Parathyroid adenoma (tissue), 2 donors: ENCODE measurements around the gene ADAMTSL4.

Experiments
- H2AFZ ChIP-seq: fragments of 300-600 bp; sonication (generic); one replicate; pipeline ENCODE4 v1.7.0; 2017; ENCODE audit warnings: antibody characterized with exemption, mild to moderate bottlenecking
- H3K27ac ChIP-seq: fragments of 300-600 bp; sonication (generic); one replicate; pipeline ENCODE4 v1.7.0; 2017
- H3K27me3 ChIP-seq: fragments of 300-600 bp; sonication (generic); one replicate; pipeline ENCODE4 v1.7.0; 2017; ENCODE audit warnings: low read length; ENCODE audit not compliant: control insufficient read depth, insufficient read depth
- H3K36me3 ChIP-seq: fragments of 300-600 bp; sonication (generic); one replicate; pipeline ENCODE4 v1.7.0; 2017; ENCODE audit warnings: low read length; ENCODE audit not compliant: control insufficient read depth, insufficient read depth
- H3K4me1 ChIP-seq: fragments of 300-600 bp; sonication (generic); one replicate; pipeline ENCODE4 v1.7.0; 2017; ENCODE audit warnings: control low read depth
- H3K4me2 ChIP-seq: fragments of 300-600 bp; sonication (generic); one replicate; pipeline ENCODE4 v1.7.0; 2017; ENCODE audit warnings: low read length
- H3K4me3 ChIP-seq: fragments of 300-600 bp; sonication (generic); one replicate; pipeline ENCODE4 v1.7.0; 2017; ENCODE audit warnings: low read depth, low read length
- H3K79me2 ChIP-seq: fragments of 300-600 bp; sonication (generic); one replicate; pipeline ENCODE4 v1.7.0; 2017; ENCODE audit warnings: control low read depth
- H3K9ac ChIP-seq: fragments of 300-600 bp; sonication (generic); one replicate; pipeline ENCODE4 v1.7.0; 2017; ENCODE audit warnings: mild to moderate bottlenecking
- H3K9me3 ChIP-seq: fragments of 300-600 bp; sonication (generic); one replicate; pipeline ENCODE4 v1.7.0; 2017; ENCODE audit warnings: low read length; ENCODE audit not compliant: control insufficient read depth
- TF ChIP-seq, protein P1 (sequence below): fragments of 300-600 bp; sonication (generic); IDR thresholded peaks from one replicate; pipeline ENCODE4 v1.7.0; 2017; ENCODE audit warnings: antibody characterized with exemption, mild to moderate bottlenecking
- donor health status: primary hyperparathyroidism.

ADAMTSL4 gene

DNA sequence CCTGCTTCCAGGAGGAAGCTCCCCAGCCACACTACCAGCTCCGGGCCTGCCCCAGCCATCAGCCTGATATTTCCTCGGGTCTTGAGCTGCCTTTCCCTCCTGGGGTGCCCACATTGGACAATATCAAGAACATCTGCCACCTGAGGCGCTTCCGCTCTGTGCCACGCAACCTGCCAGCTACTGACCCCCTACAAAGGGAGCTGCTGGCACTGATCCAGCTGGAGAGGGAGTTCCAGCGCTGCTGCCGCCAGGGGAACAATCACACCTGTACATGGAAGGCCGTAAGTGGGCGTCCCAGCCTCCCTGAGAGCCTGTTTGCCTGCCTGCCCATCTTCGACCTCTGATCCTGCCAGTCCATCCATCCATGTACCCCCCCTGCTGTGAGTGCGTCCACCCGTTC lies 37.7 kb upstream of the ADAMTSL4 start:
- H3K4me2 ChIP-seq, result no peak overlapping the region
- H3K79me2 ChIP-seq, result no peaks in the 10 kb centered on the region
- no peak overlapping the region for H3K27ac ChIP-seq
- TF ChIP-seq, protein P1, sequence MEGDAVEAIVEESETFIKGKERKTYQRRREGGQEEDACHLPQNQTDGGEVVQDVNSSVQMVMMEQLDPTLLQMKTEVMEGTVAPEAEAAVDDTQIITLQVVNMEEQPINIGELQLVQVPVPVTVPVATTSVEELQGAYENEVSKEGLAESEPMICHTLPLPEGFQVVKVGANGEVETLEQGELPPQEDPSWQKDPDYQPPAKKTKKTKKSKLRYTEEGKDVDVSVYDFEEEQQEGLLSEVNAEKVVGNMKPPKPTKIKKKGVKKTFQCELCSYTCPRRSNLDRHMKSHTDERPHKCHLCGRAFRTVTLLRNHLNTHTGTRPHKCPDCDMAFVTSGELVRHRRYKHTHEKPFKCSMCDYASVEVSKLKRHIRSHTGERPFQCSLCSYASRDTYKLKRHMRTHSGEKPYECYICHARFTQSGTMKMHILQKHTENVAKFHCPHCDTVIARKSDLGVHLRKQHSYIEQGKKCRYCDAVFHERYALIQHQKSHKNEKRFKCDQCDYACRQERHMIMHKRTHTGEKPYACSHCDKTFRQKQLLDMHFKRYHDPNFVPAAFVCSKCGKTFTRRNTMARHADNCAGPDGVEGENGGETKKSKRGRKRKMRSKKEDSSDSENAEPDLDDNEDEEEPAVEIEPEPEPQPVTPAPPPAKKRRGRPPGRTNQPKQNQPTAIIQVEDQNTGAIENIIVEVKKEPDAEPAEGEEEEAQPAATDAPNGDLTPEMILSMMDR, result no peak
- no peak overlapping the region for H3K9ac ChIP-seq
- no peaks in the 10 kb centered on the region for H3K36me3 ChIP-seq
- H3K4me3 ChIP-seq, result no peak overlapping the region
- H3K27me3 ChIP-seq, result no peaks in the 10 kb centered on the region
- H2AFZ ChIP-seq, result no peak overlapping the region
- no peaks in the 10 kb centered on the region for H3K4me1 ChIP-seq
- no peaks in the 10 kb centered on the region for H3K9me3 ChIP-seq

DNA sequence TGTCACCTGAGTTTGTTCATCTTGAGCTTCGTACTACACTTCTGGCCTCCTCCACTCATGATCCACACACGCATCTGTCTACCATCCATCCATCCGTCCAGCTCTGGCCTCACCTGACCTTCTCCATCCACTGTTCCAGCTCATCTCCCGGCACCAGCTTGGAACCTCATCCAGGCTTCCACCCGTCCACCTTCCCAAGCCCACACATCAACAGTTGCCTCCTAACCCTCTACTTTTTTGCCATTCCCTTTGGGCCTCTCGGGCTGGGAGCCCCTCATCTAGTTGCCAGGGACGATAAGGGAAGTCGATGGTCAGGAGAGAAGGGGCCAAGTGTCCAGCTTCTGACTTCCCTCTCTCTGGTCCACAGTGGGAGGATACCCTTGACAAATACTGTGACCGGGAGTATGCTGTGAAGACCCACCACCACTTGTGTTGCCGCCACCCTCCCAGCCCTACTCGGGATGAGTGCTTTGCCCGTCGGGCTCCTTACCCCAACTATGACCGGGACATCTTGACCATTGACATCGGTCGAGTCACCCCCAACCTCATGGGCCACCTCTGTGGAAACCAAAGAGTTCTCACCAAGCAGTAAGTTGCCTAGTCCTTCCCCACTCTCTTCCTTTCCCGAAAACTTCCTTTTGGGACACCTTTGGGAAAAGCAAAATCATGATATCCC lies 37.1 kb upstream of the ADAMTSL4 start:
- TF ChIP-seq, protein P1, result no peak
- H3K27me3 ChIP-seq, result no peaks in the 10 kb centered on the region
- no peak overlapping the region for H3K4me3 ChIP-seq
- H3K79me2 ChIP-seq, result no peaks in the 10 kb centered on the region
- no peaks in the 10 kb centered on the region for H3K9me3 ChIP-seq
- no peak overlapping the region for H3K27ac ChIP-seq
- H3K4me2 ChIP-seq, result no peak overlapping the region
- H3K9ac ChIP-seq, result no peak overlapping the region
- H3K4me1 ChIP-seq, result no peaks in the 10 kb centered on the region
- H2AFZ ChIP-seq, result no peak overlapping the region
- H3K36me3 ChIP-seq, result no peaks in the 10 kb centered on the region

DNA sequence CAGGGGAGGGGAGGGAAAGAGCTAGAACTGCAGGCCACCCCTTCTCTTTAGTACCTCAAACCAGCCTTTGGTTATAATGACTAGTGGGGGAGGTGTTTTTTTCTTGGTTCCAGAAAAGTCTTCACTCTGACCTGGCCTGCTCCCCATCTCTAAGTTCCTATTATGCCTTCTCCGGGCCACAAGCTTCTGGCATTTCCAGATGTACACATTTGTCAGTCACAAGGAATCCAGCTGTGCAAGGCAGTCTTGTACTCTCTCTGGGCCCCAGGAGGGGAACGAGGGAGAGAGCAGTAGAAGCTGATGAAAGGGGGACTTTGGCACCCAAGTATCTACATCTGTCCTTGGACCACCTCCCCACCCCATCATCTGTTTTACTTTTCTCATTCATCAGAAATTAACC lies 36.4 kb upstream of the ADAMTSL4 start:
- Histone ChIP-seq H3K9ac (no peak overlapping the region), H2AFZ (no peak overlapping the region), H3K27me3 (no peaks in the 10 kb centered on the region), H3K4me3 (no peak overlapping the region), H3K9me3 (no peaks in the 10 kb centered on the region), H3K36me3 (no peaks in the 10 kb centered on the region), H3K4me1 (no peaks in the 10 kb centered on the region), H3K4me2 (no peak overlapping the region), H3K79me2 (no peaks in the 10 kb centered on the region), H3K27ac (no peak overlapping the region)
- TF ChIP-seq, protein P1, result no peak

DNA sequence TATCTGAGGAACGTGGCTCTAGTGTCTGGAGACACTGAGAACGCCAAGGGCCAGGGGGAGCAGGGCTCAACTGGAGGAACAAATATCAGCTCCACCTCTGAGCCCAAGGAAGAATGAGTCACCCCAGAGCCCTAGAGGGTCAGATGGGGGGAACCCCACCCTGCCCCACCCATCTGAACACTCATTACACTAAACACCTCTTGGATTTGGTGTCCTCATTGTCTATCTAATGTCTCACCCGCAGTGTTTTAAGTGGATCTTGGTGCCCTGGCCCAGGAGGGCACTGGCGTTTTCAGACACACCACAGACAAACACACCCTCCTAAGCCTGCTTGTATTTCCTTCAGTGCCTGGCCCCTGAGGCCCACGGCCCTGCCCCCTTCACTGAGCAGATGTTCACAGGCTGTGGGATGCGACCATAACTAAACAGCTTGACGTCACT lies 35.8 kb upstream of the ADAMTSL4 start:
- no peak overlapping the region for H3K4me2 ChIP-seq
- TF ChIP-seq, protein P1, result no peak
- no peaks in the 10 kb centered on the region for H3K79me2 ChIP-seq
- H3K9ac ChIP-seq, result no peak overlapping the region
- no peak overlapping the region for H2AFZ ChIP-seq
- H3K9me3 ChIP-seq, result no peaks in the 10 kb centered on the region
- no peak overlapping the region for H3K4me3 ChIP-seq
- no peak overlapping the region for H3K27ac ChIP-seq
- no peaks in the 10 kb centered on the region for H3K4me1 ChIP-seq
- no peaks in the 10 kb centered on the region for H3K36me3 ChIP-seq
- no peaks in the 10 kb centered on the region for H3K27me3 ChIP-seq

DNA sequence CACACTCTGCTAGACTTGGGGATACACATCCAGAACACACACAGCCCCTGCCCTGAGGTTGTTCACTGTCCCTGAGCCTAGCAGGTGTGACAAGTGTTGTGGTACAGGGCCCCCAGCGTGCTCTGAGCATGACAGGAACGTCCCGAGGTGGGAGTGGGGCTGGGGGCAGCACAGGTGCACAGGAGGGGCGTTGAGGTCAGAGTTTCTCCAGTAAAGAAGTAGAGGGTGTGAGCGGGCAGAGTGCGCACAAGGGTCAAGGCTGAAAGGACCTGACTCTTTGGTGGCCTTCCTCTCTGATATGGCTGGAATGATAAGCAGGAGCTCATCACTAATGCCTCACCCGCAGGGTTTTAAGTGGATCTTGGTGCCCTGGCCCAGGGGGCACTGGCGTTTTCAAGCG lies 34.9 kb upstream of the ADAMTSL4 start:
- Histone ChIP-seq H3K4me2 (no peak overlapping the region), H3K4me3 (no peak overlapping the region), H3K4me1 (no peaks in the 10 kb centered on the region), H3K36me3 (no peaks in the 10 kb centered on the region), H3K27me3 (no peaks in the 10 kb centered on the region), H3K9ac (no peak overlapping the region), H3K79me2 (no peaks in the 10 kb centered on the region), H2AFZ (no peak overlapping the region), H3K27ac (no peak overlapping the region), H3K9me3 (no peaks in the 10 kb centered on the region)
- TF ChIP-seq, protein P1, result no peak
